Thoracic aorta (tissue), 2 donors: ENCODE measurements around the gene LRRTM4. TPM values are rescaled to one million over a fixed set of nuclear protein-coding genes. Genes with fewer than 3 reads are reported as not detected.

ENCODE experiments used
- ATAC-seq: fragments of 150-250 bp; one replicate; pipeline ENCODE4 v1.8.0; 2017; ENCODE audit warnings: low read depth; ENCODE audit not compliant: insufficient number of reproducible peaks, low FRiP score
- DNase-seq: peaks from one replicate; pipeline ENCODE4 v3.0.0-alpha.2; 2020; ENCODE audit warnings: low spot score
- H3K27ac ChIP-seq, 2 donors: fragments of 200-600 bp; sonication (generic); 1 replicate in 1 of 2; 2 replicates in 1 of 2; pipeline ENCODE4 v1.5.1; 2016; ENCODE audit warnings: mild to moderate bottlenecking in 2 of 2, moderate library complexity in 2 of 2
- H3K27me3 ChIP-seq: fragments of 200-600 bp; sonication (generic); replicated peaks from 2 replicates; pipeline ENCODE4 v1.6.0; 2016; ENCODE audit warnings: mild to moderate bottlenecking; ENCODE audit not compliant: insufficient read depth
- H3K36me3 ChIP-seq: fragments of 200-600 bp; sonication (generic); one replicate; pipeline ENCODE4 v1.5.1; 2016
- H3K4me1 ChIP-seq, 2 donors: fragments of 200-600 bp; sonication (generic); 1 replicate in 1 of 2; 2 replicates in 1 of 2; pipeline versions ENCODE4 v1.5.1 to v1.6.0; 2016; ENCODE audit warnings: low read depth in 2 of 2, mild to moderate bottlenecking in 1 of 2; ENCODE audit not compliant: control insufficient read depth in 1 of 2
- H3K4me3 ChIP-seq: fragments of 200-600 bp; sonication (generic); 2 replicates; pipeline ENCODE4 v1.5.1; 2016; ENCODE audit warnings: mild to moderate bottlenecking
- H3K9me3 ChIP-seq: fragments of 200-600 bp; sonication (generic); 2 replicates; pipeline ENCODE4 v1.5.1; 2016
- CTCF ChIP-seq: fragments of 200-600 bp; sonication (generic); IDR thresholded peaks from one replicate; pipeline ENCODE4 v1.5.1; 2019; ENCODE audit warnings: antibody characterized with exemption
- total RNA-seq, 2 donors: library from RNA; depleted of rRNA; stranded (reverse); fragments of >200 nt; gene quantifications; one replicate each; pipeline versions ENCODE4 v1.1.0 to v1.2.3, GENCODE V29; 2016

LRRTM4 gene
- total RNA-seq, 2 donors from 2014 or later: not detected

GRCh38 chr2:76862901-76863300, 659.3 kb downstream of the LRRTM4 start:
- no peak overlapping the region for H3K4me3 ChIP-seq
- H3K36me3 ChIP-seq: no peaks in the 10 kb centered on the region
- no peaks in the 10 kb centered on the region for H3K27me3 ChIP-seq
- H3K27ac ChIP-seq: no peak overlapping the region
- no peak for TF ChIP-seq CTCF
- no peak for DNase-seq
- ATAC-seq: no peak
- no peaks in the 10 kb centered on the region for H3K4me1 ChIP-seq
- no peaks in the 10 kb centered on the region for H3K9me3 ChIP-seq

GRCh38 chr2:76861708-76862107, 660.5 kb downstream of the LRRTM4 start:
- DNase-seq (no peak), ATAC-seq (no peak)
- Histone ChIP-seq H3K4me3 (no peak overlapping the region), H3K9me3 (no peaks in the 10 kb centered on the region), H3K27ac (no peak overlapping the region), H3K4me1 (no peaks in the 10 kb centered on the region), H3K36me3 (no peaks in the 10 kb centered on the region), H3K27me3 (no peaks in the 10 kb centered on the region)
- TF ChIP-seq CTCF: no peak

- ATAC-seq: no peak
- no peaks in the 10 kb centered on the region for H3K27me3 ChIP-seq
- TF ChIP-seq CTCF: no peak
- H3K4me1 ChIP-seq: no peaks in the 10 kb centered on the region
- no peak for DNase-seq
- no peaks in the 10 kb centered on the region for H3K9me3 ChIP-seq
- H3K36me3 ChIP-seq: no peaks in the 10 kb centered on the region
- no peak overlapping the region for H3K4me3 ChIP-seq
- no peak overlapping the region for H3K27ac ChIP-seq
Observed at GRCh38 chr2:76851000-76851399, 671.2 kb downstream of the LRRTM4 start.

- no peak for TF ChIP-seq CTCF
- DNase-seq: no peak
- ATAC-seq: no peak
- no peak overlapping the region for H3K4me3 ChIP-seq
- no peaks in the 10 kb centered on the region for H3K4me1 ChIP-seq
- H3K27ac ChIP-seq: no peak overlapping the region
- no peaks in the 10 kb centered on the region for H3K27me3 ChIP-seq
- no peaks in the 10 kb centered on the region for H3K36me3 ChIP-seq
- H3K9me3 ChIP-seq: no peaks in the 10 kb centered on the region
Observed at GRCh38 chr2:76849086-76849485, 673.1 kb downstream of the LRRTM4 start.

GRCh38 chr2:76839826-76840225, 682.4 kb downstream of the LRRTM4 start:
- DNase-seq (no peak), ATAC-seq (no peak)
- no peaks in the 10 kb centered on the region for H3K36me3 ChIP-seq
- no peak overlapping the region for H3K27ac ChIP-seq
- no peak for TF ChIP-seq CTCF
- no peaks in the 10 kb centered on the region for H3K4me1 ChIP-seq
- H3K9me3 ChIP-seq: no peaks in the 10 kb centered on the region
- H3K4me3 ChIP-seq: no peak overlapping the region
- H3K27me3 ChIP-seq: no peaks in the 10 kb centered on the region
